Umbilical cord (tissue), 2 donors: ENCODE measurements around the gene ARAP2. TPM values are rescaled to one million over a fixed set of nuclear protein-coding genes. Genes with fewer than 3 reads are reported as not detected.

Source experiments
- DNase-seq: peaks from one replicate; pipeline ENCODE4 v3.0.0-alpha.2; 2015; ENCODE audit warnings: low spot score
- total RNA-seq: library from RNA; depleted of rRNA; stranded (reverse); fragments of >200 nt; gene quantifications from one replicate; pipeline ENCODE4 v1.2.3, GENCODE V29; 2014; ENCODE audit warnings: low replicate concordance; ENCODE audit not compliant: insufficient read depth

ARAP2 gene, protein sequence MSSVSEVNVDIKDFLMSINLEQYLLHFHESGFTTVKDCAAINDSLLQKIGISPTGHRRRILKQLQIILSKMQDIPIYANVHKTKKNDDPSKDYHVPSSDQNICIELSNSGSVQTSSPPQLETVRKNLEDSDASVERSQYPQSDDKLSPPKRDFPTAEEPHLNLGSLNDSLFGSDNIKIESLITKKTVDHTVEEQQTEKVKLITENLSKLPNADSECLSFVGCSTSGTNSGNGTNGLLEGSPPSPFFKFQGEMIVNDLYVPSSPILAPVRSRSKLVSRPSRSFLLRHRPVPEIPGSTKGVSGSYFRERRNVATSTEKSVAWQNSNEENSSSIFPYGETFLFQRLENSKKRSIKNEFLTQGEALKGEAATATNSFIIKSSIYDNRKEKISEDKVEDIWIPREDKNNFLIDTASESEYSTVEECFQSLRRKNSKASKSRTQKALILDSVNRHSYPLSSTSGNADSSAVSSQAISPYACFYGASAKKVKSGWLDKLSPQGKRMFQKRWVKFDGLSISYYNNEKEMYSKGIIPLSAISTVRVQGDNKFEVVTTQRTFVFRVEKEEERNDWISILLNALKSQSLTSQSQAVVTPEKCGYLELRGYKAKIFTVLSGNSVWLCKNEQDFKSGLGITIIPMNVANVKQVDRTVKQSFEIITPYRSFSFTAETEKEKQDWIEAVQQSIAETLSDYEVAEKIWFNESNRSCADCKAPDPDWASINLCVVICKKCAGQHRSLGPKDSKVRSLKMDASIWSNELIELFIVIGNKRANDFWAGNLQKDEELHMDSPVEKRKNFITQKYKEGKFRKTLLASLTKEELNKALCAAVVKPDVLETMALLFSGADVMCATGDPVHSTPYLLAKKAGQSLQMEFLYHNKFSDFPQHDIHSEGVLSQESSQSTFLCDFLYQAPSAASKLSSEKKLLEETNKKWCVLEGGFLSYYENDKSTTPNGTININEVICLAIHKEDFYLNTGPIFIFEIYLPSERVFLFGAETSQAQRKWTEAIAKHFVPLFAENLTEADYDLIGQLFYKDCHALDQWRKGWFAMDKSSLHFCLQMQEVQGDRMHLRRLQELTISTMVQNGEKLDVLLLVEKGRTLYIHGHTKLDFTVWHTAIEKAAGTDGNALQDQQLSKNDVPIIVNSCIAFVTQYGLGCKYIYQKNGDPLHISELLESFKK (N-terminal part only)
- total RNA-seq = 39.2 TPM

DNA sequence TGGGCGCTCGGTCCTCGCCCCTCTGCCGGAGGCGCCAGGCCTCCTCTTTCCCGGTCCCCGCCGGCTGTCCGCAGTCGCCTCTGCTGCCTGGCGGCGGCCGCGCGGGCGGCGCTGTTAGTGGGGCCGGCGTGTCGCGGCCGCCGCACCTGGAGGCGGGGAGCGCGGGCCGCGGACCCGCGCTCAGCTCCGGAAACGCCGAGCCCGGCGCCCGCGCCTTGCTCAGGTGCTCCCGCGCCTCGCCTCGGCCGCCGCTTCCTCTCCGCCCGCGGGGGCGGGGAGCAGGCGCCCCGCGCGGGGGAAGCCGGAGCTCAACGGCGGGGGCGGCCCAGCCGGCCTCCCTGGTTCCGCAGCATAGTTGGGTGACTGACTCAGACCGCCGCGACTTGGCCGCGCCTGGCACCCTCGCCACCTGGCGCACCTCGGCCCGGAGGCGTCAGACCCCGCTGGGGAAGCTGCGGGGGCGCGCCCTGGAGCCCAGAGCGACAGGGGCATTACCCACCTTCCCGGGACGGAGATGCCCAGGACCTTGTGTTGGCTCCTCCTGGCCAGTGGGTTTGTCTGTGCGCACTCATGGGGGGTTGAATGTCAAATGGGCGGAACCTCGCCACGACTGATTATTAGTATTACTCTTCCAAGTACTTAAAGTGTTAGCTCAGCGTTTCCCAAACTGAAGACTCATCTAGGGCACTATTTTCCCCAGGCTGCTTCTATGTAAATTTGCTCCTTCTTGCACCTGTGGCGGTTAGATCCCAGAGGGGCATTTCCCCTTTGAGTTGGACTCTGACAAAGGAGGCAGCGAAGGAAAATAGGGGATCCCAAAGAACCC is at the start of gene ARAP2:
TSS of gene ARAP2 (minus strand) at position 258 of the 826 bp plus-strand sequence. CDS start 15,028 bp downstream, outside the sequence.
- DNase-seq = peak; percentile 35

DNA sequence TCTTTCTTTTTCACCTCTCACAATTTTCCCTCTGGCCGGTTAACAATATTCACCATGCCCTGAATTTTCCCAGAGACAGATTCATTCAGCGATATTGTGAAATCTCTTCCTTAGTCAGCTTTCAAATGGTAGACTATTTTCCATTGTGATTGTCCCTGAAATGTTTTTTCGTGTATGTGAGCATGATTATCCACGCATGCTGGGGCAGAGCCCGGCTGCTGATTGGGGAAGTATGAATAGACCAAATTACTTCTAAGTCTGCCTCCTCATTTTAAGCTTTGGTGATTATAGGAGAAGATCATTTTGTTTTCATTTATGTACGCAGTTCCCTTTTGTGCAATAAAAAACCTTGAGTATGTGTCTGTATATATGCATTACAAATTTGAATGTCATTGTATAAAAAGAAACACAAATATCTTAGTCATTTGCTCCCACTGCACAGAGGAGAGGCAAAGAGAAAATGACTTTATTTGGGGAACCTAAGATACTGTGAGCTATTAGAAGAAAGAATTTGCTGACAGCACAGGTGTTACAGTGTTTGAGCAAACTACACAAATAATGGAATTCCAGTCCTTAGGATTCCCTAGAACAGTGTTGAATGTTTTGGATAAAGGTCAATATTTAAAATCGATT is 48.4 kb upstream of the ARAP2 start:
- DNase-seq = no peak

DNA sequence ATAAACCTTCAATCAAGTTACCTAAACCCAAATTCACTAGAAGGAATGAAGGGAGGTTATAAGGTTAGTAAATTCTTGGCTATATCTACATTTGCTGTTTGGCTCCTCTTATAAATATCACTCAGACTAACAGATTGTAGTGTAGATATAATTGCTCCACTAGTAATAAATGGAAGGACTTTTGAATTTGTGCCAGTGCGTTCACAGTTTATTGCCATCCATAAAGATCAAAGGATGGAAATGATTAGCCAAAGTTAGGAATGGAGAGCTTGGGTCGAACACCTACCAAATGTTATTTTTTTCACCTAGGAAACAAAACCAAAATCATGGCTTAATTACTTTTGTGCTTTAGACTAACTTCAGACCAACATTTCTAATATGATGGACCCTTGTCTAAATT is 46.3 kb upstream of the ARAP2 start:
- no peak for DNase-seq

DNA sequence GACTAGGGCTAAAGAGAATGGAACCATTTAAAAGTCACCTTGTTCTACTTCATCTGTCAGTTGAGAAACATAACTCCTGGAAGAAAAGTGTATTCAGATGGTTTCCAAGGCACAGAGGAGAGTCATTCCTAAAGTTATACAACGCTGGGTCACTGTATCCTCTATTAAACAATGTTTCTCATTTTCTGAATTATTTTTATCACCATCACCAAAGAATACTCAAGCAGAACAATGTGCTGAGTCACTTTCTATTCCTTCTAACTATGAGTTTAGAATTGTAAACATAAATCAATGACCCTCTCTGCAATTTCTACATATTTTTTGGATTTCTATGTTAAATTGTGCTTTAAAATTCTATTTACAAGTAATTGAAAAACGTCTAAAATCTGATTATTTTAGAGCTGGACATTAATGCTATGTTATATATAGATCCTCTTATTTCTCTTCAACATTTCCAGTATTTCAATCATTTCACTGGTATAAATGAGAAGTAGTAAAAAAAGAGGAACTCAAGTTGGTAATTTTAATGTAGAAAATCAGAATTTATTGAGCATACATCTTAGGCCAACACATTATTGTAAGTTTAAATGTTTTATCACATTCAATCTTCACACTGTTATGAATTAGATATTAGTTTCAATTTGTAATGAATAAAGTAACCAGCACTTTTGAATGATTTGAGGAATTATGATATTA is 44.6 kb upstream of the ARAP2 start:
- no peak for DNase-seq

DNA sequence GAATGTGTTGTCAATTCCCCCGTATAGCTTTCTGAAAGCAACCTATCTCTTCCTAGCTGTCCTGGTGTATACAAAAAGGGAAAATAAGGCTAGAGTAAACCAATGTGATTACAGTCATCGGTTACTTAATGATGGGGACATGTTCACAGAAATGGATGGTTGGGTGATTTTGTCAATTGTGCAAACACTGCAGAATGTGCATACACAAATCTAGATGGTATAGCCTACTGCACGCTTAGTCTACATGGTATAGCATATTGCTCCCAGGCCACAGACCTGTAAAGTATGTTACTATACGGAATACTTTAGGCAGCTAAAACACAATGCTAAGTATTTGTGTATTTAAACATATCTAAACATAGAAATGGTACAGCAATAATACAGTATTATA is 42.2 kb upstream of the ARAP2 start:
- DNase-seq = no peak

DNA sequence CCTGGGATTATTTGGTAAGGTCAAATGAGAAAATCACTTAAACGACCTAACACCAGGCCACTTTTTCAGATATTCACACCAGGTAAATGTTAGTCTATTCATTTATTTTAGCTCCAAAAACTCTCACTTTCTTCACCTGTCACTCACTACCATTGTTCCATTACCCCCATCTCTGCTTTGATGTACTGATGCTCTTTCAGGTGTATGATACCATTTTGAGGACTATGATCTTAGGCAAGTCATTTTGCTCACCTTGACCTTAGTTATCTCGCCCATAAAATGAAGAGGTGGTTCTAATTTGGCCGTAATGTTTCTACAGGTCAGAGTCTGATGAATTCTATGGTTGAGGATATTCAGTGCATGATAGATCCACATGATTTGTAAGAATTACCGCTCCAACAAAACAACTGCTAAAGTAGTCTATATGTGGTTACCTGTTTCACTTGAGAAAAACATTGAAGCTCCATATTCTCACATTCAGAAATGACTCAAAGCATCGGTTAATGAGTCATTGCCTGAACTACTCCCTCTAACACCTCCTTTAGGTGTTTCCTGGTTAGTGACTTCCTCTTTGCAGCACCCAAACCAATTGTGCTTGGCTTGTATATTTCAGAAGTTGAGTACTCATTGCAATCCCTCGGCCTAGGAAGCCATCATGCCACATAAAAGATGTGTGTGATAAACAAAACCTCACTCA is 41.6 kb upstream of the ARAP2 start:
- no peak for DNase-seq

DNA sequence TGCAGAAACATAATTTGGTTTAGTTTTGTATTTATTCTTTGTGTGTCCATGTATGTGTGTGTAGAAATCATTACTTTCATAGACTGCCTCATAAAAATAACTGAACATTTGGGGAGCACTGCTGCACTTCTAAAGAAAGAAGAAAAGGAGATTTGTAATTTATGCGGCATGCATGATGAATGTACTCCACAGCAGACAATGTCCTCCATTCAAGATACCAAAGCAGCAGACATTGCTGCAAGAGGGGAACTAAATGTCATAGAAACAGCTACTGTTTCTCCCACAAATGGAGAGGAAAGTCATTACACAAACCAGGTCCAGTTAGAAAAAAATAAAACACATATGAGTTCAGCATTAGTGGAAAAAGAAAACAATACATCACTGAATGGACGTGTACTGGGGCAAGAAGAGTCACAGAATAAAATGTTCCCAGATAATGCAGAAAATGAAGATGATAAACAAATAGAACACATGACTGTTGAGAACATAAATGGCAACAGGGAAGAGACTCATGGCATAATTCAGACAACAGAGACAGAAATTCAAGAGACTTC is 39.7 kb upstream of the ARAP2 start:
- DNase-seq = peak; percentile 10

DNA sequence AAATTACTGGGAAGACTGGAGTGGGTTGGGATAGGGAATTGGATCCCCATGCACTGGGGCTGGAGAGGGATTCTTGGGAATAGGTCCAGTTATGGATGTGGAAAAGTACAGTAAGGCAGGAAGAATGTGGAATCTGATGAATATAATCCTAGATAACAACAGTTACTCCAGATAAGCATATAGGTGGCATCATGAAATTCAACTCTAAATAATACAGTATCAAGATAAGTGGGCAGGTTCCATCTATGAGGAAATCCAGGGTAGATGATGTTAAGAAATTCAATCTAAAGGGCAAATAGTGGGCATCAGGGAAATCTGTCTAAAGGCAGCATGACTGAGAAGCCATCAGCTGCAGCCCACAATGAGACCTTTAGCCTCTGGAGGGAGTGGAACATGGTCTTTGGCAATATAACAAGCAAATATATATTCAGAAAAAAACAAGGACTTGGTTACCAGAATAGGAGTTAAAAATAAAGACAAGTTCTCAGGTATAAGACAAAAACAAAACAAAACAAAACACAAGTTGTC is 38.3 kb upstream of the ARAP2 start:
- DNase-seq = no peak

DNA sequence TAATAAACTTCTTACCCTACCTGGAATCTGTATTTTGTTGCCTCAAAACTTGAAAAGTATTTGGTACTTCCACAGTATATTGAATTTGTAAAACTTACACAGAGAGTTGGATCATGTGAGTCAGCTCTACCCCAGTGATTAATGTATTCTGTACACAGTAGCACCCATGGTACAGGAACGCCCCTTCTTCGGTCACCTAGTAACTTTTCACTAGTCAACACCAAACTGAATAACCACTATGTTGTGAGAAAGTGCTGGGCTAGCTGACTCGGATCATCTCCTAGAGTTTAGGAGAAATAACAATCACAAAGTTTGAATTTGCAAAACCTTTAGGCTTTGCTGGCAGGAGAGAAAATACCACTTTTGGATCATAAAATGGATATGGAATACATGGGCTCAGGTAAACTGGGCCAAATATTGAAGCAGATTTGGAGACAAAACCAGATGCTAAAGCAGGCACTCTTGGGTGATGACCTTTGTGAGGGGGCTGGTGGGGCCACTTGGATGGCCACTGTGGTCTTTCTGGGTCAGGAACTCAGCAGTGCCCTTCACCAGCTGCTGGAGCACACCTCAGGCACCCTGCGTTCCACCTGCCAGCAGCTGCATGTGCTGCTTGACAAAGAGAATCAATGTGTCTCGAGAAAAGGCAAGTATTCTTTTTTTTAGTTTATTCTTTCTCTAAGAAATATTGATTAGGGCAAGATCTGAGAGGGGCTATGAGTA is 37.2 kb upstream of the ARAP2 start, which contains the start of gene DTHD1:
TSS of gene DTHD1 (plus strand) at position 233 of the 723 bp plus-strand sequence. CDS start at position 376, 143 bp downstream.
- no peak for DNase-seq

DNA sequence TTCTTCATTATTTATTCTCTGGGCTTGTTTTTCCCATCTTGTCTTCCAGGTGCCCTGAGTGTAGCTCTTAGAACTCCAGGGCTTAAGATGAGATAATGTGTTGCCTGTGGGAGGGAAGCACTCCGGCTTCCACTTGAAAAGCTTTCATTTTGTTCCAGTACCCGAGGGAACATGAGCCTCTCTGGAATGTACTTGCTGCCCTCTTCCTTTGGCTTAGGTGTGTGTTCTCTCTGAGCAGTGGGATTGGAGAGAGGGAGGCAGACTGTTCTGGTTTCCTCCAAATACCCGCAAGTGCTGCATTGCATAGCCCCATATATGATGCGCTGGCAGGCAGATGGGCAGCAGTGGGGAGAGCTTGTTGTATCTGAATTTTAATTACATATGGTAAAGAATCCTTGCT is 36.2 kb upstream of the ARAP2 start:
- DNase-seq = peak; percentile 29

DNA sequence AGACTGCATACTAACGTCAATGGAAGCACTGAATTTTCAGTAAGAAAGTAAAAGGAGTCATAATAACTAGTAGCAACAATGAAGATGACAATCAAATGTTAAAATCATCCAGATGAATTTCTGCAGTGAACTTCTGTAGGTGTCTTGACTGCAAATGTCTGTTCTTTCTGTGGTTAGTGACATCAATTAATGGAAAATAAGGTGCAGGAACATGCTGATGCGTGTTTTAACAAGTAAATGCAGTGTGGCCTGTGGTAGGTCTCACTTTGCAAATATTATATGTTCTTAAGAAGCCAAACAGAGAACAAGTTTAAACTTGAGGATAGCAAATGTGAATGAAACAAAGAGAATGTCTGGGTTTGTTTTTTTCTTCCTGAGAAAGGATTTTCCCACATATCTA is 34.5 kb upstream of the ARAP2 start:
- DNase-seq = peak; percentile 63

DNA sequence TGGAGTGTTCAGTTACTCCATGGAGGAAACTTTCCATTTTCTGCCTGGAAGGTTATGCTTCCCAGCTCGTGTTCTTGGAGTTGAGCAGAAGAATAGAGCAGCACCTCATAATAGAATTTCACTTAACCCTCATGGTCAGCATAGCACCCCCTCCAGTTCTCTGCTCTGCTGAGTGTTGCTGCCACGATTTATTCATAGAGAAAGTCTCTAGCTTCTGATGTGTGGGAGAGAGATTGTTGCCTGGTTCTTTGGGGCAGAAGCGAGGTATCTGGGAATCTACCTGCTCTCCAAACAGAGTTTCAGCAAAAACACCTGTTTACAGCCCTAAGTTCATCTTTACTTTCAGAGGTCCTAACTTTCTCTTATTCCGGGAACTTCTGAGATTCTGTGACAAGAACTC is 33.2 kb upstream of the ARAP2 start:
- no peak for DNase-seq

DNA sequence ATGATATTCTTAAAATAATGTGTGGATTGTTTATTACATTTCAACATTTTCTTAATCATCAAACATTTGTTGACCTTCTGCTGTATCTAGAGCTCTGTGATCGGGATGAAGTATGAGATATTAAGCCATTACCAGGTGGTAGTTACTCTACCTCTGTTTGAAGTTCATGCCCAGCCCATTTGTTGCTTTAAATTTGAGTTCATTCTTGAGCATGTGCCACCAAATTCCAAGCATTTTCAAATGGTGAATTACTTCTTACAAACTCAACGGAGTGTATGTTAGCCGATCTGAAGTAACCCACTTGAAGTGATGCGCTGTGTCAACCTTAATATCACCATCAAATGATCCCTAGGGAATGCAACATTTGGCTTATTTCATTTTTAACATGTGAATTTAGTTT is 29.8 kb upstream of the ARAP2 start:
- DNase-seq = no peak

DNA sequence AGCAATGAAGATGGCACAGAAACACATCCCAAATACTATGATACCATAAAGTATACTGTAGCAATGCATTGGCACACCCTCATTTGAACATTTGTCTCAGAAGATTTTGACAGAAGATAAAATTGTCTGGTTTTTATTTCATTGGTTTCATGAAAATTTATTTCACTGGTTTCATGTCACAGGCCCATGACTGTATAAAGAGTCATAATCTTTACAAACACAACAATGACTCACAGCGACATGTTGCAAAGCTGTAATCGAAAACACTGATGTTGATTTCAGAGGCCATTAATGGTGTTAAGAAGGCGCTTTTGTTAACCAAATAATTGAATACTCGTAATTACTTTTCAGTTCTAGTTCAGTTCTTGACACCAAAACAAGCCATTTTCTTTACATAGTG is 29.0 kb upstream of the ARAP2 start:
- no peak for DNase-seq

DNA sequence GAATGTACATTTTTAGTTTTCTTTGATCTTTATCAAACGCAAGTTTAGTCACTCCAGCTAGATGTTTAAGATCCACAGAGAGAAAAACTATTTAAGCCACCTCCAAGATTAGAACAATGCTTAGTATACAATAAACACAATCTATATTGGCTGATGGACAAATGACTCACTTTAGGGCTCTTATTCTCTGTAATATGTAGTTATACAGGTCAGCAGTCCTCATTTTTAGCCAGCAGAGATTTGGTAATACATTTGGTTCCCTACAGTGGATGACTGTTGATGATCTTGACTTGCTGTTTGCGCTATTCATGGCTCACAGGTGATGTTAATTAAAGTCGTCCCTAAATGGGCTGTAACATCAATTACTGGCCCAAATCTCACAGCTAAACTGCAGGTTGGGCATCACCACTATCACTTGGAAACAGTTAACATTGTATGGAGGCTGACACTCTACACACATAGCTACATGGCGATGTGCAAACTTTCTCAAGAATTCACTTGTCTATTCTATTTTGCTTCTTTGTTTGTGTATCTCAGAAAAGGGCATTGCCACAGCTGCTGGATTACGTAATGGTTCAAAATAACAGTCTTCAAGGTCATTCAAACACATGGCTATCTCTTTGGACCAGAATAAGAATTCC is 25.3 kb upstream of the ARAP2 start:
- DNase-seq = no peak

DNA sequence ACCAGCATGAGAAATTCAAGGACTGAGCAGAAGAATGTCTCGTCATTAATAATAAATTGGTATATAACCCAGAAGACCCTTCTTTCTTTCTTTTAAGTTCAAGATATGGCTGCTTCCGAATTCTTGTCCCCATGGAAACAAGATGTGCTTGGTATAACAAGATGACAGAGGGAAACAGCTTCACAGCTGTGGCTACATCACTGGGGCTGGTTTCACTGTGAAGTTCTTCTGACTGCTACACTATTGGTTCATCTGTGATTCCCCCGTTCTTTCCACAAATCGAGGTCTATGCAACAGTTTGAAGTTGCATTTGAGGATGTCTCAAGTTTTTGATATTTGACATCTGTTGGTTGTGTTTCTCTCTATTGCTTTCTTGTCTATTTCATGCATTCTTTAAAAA is 24.8 kb upstream of the ARAP2 start:
- DNase-seq = no peak

DNA sequence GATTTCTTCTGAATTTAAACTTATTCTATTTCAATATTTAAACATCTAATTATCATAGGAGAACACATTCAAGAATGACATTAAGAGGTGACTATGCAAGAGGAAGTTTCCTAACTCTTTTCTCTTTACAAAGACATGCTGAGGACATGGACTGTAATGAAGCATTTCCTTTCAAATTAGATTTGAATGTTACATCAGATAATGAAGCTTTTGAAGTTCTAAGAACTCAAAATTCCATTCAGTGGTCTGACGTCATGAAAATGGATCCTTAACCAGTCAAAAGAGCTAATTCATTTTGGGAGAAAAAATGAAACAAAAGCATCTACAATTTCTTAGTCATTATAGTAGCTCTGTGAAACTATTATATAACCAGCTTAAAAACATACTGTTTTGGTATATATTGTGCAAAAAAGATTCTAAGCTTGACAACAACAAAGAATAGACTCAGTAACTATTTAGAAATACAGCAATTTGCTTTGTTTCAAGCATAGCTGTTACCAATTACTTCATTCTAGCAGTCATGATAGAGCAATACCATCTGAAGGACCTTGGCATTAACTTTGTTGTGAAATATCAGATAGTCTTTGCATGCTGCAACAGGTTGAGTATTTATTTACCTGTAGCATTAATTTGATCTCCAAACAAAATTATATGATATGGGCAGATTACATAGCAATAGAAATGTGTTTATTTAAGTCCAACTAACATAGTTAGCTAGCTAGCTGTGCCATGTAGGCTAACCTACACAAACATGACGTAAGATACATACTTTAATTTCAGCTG is 23.4 kb upstream of the ARAP2 start:
- no peak for DNase-seq
